GM12874 (cell line): Measurements from ENCODE around the gene LYPD1.

Experiments used
- TF ChIP-seq, protein P1 (sequence below): IDR thresholded peaks from 2 replicates; pipeline ENCODE4 v1.5.1; 2011; ENCODE audit warnings: low read depth, mild to moderate bottlenecking, control low read depth, low read length, moderate library complexity; ENCODE audit not compliant: insufficient read depth

Gene LYPD1

DNA sequence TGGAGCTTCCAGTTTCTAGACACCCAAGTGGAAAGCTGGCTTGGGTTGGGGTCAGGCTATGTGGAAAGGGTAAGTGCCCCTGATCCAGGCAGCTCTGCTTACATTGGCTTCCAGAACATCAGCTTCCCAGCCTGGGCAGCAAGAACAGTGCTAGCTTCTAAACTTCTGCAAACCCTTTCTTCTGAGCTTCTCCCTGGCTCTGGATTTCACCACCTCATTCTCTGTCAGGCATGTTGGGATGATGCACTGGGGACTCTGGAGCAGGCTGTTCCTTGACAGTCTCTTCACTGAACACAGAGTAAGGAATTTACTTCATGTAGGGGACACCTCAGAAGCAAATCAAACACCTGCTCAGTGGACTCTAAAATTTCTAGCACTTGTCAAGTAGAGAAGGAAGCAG, 72.8 kb downstream of the LYPD1 start:
- TF ChIP-seq, protein P1, sequence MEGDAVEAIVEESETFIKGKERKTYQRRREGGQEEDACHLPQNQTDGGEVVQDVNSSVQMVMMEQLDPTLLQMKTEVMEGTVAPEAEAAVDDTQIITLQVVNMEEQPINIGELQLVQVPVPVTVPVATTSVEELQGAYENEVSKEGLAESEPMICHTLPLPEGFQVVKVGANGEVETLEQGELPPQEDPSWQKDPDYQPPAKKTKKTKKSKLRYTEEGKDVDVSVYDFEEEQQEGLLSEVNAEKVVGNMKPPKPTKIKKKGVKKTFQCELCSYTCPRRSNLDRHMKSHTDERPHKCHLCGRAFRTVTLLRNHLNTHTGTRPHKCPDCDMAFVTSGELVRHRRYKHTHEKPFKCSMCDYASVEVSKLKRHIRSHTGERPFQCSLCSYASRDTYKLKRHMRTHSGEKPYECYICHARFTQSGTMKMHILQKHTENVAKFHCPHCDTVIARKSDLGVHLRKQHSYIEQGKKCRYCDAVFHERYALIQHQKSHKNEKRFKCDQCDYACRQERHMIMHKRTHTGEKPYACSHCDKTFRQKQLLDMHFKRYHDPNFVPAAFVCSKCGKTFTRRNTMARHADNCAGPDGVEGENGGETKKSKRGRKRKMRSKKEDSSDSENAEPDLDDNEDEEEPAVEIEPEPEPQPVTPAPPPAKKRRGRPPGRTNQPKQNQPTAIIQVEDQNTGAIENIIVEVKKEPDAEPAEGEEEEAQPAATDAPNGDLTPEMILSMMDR, result no peak

DNA sequence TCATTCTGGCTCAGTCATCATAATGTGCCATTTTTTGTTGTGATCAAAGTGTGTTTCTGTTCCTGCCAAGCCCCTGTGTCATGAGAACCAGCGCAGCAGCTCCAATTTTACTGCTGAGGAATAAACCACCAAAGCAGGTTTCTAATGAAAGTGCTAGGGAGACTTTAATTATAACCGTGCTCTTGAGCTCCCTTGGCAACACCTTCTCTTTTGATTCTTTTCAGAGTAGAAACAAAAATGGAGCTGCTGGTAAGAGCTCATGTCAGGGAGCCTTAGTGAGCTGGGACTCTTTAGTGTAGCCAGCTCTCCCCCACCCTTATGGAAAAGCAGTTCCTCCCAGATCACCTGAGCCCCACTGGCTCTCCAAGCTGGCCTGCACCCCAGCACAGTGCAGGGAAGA, 74.3 kb downstream of the LYPD1 start:
- TF ChIP-seq, protein P1, result no peak

DNA sequence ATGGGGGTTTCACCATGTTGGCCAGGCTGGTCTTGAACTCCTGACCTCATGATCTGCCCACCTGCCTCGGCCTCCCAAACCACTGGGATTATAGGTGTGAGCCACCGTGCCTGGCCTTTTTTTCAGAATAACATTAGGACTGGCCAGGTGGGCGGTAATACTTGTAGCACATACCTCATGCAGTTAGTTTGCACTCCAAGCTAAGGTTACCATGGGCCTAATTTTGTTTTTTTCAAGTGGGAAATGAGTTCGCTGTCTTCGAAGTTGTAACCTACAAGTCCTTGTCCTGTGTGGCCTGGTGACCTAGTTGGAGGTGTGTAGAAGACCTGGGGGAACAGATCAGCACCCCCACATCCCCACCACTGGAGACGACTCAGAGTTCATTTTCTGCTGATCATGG, 74.8 kb downstream of the LYPD1 start:
- TF ChIP-seq, protein P1, result no peak
